Tibial nerve (tissue), 3 donors: ENCODE data around the gene FMO4.

Source experiments
- POLR2A ChIP-seq, 2 donors: fragments of 450-650 bp; IDR thresholded peaks; one replicate each; pipeline ENCODE4 v1.6.1; 2017; ENCODE audit warnings: antibody characterized with exemption in 2 of 2, mild to moderate bottlenecking in 2 of 2, moderate library complexity in 2 of 2
- TF ChIP-seq, protein P1 (sequence below), 5 experiments: fragments of 200-600 bp in 3 of 5; fragments of 450-650 bp in 2 of 5; sonication (generic) in 3 of 5; IDR thresholded peaks; one replicate each; pipeline ENCODE4 v1.5.1; 2016 to 2019; ENCODE audit warnings: antibody characterized with exemption in 5 of 5, mild to moderate bottlenecking in 3 of 5, moderate library complexity in 2 of 5

DNA sequence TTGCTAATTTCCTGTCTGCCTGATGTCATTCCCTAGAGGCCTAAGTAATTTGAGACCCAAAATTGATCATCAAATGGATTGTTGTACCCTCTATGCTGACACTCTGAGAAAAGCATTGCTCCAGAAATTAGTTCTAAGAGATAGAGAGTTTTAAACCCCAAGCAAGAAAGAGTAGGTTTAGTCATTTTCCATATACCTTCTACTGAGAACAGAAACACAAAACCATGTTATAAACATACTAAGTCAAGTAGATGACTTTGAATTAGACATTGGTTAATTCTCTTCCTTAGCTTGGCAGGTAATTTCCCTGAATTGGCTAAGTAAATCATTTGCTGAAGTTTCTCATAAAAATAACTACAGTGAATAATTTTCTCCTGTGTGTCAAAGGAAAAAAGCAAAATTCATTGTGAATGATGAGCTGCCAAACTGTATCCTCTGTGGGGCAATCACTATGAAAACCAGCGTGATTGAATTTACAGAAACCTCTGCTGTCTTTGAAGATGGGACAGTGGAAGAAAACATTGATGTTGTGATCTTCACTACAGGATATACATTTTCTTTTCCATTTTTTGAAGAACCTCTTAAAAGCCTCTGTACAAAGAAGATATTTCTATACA lies 20.1 kb downstream of the FMO4 start:
- TF ChIP-seq, protein P1, sequence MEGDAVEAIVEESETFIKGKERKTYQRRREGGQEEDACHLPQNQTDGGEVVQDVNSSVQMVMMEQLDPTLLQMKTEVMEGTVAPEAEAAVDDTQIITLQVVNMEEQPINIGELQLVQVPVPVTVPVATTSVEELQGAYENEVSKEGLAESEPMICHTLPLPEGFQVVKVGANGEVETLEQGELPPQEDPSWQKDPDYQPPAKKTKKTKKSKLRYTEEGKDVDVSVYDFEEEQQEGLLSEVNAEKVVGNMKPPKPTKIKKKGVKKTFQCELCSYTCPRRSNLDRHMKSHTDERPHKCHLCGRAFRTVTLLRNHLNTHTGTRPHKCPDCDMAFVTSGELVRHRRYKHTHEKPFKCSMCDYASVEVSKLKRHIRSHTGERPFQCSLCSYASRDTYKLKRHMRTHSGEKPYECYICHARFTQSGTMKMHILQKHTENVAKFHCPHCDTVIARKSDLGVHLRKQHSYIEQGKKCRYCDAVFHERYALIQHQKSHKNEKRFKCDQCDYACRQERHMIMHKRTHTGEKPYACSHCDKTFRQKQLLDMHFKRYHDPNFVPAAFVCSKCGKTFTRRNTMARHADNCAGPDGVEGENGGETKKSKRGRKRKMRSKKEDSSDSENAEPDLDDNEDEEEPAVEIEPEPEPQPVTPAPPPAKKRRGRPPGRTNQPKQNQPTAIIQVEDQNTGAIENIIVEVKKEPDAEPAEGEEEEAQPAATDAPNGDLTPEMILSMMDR (IDR thresholded peaks at IDR 0.05): no peak
- no peak for TF ChIP-seq POLR2A (IDR thresholded peaks at IDR 0.05)
